ENCODE results near the gene CYP4F22.

CYP4F22 gene

DNA sequence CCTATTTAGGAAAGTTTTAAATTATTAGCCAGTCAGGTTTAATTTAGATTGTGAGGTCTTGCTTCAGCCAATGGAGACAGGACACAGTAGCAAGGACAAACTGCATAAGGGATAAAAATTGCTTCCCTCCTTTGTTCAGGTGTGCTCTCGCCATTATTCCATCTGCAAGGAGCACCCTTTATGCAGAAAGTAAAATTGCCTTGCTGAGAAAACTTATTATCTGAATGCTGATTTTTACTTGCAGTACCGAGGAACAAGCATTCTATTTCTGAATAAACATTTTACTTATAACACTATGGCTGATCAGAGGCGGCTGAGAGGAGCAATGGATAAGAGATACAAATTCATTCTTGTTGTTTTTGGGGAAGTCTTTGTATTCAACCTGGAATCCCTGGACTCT lies 8.0 kb downstream of the CYP4F22 start:
- TF ChIP-seq, protein P1, sequence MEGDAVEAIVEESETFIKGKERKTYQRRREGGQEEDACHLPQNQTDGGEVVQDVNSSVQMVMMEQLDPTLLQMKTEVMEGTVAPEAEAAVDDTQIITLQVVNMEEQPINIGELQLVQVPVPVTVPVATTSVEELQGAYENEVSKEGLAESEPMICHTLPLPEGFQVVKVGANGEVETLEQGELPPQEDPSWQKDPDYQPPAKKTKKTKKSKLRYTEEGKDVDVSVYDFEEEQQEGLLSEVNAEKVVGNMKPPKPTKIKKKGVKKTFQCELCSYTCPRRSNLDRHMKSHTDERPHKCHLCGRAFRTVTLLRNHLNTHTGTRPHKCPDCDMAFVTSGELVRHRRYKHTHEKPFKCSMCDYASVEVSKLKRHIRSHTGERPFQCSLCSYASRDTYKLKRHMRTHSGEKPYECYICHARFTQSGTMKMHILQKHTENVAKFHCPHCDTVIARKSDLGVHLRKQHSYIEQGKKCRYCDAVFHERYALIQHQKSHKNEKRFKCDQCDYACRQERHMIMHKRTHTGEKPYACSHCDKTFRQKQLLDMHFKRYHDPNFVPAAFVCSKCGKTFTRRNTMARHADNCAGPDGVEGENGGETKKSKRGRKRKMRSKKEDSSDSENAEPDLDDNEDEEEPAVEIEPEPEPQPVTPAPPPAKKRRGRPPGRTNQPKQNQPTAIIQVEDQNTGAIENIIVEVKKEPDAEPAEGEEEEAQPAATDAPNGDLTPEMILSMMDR (IDR thresholded peaks at IDR 0.05; ENCODE audit: low read depth, low read length): no peak
- H3K4me3 ChIP-seq (ENCODE audit: low read depth, low read length): no peak overlapping the region

DNA sequence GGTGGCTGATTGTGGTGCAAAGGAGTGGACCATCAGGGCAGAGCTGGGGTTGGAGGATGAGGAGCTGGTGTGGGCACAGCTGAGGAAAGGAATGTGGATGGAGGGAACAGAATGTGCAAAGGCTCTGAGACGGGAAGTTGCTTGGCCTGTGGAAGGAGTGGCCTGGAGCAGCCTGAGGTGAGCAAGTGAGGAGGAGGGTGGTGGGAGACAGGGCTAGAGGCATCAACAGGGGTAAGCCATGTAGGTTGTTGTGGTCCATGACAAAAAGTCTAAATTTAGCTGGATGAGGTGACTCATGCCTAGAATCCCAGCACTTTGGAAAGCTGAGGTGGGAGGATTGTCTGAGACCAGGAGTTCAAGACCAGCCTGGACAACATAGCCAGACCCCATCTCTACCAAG lies 9.5 kb downstream of the CYP4F22 start:
- TF ChIP-seq, protein P1 (IDR thresholded peaks at IDR 0.05; ENCODE audit: low read depth, low read length): no peak
- H3K4me3 ChIP-seq (ENCODE audit: low read depth, low read length): no peak overlapping the region

DNA sequence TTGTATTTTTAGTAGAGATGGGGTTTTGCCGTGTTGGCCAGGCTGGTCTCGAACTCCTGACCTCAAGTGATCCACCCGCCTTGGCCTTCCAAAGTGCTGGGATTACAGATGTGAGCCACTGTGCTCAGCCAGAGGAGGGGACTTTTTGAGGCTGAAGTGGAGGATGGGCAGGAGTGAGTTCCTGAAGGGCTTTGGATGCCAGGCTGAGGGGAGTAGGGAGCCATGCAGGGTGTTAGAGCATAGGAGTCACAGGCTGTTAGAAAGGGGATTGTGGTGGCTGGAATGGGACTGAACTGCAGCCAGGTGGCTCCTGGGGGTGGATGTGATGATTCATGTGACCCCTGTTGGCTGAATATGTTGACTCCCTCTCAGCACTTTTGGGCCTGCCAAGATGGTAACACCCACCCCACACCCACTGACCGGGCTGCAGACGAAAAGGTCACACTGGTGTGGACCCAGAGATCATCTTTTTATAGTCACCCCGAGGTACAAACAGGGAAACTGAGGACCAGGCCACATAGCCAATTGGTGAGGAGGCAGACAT lies 11.2 kb downstream of the CYP4F22 start:
- no peak overlapping the region for H3K4me3 ChIP-seq (ENCODE audit: low read depth, low read length)
- TF ChIP-seq, protein P1 (IDR thresholded peaks at IDR 0.05; ENCODE audit: low read depth, low read length): no peak

DNA sequence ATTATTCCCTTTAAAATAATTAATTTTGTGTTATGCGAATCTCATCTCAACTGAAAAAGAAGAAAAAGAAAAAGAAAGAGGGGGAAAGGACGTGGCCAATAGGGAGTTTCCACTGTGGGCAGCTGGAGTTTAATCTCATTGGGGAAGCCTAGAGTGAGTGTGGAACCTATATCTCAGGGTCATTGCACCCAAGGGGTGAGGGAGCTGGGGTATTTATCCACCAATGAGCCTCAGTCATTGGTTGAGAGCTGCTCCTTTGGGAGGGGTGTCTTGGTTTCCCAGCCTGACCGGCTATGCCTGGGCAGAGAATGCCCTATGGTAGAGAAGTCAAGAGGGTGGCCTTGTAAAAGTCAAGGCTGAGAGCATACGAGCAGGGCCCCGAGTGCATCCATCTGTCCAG lies 16.5 kb downstream of the CYP4F22 start:
- TF ChIP-seq, protein P1 (IDR thresholded peaks at IDR 0.05; ENCODE audit: low read depth, low read length): no peak
- no peak overlapping the region for H3K4me3 ChIP-seq (ENCODE audit: low read depth, low read length)

- no peak overlapping the region for H3K4me3 ChIP-seq (ENCODE audit: low read depth, low read length)
- TF ChIP-seq, protein P1 (IDR thresholded peaks at IDR 0.05; ENCODE audit: low read depth, low read length): no peak
These were observed 17.0 kb downstream of the CYP4F22 start for GRCh38 chr19:15525291-15525690.

DNA sequence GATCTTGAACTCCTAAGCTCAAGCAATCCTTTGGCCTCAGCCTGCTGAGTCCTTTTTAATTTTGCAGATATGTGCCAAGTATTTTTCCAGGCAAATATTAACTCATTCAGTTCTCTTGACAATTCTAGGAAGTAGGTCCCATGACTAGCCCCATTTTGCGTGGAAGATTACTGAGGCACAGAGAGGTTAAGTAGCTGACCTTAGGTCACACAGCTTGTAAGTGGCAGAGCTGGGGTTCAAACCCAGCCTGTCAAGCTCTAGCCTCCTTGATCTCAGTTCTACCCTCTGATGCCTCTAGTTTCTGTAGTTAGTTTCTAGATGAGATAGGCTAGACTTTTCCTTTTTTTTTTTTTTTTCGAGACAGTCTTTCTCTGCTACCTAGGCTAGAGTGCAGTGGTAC lies 18.1 kb downstream of the CYP4F22 start:
- TF ChIP-seq, protein P1 (IDR thresholded peaks at IDR 0.05; ENCODE audit: low read depth, low read length): no peak
- no peak overlapping the region for H3K4me3 ChIP-seq (ENCODE audit: low read depth, low read length)

DNA sequence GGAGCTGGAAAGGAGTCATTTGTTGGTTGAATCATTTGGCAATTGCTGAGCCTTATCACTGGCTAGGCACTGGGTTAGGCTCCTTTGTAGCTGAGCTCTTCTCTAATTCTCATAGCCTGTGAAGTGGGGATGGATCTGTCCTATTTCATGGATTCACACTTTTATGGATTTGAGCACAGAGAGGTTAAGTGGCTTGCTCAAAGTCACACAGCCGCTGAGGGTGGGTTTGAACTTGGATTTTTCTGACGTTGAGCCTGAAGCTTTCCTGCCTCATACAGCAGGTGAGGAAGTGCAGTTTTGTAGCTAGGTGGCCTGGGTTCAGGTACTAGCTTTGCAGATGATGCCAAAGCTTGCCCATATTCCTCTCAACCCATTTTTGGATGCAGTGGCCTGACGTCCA lies 19.4 kb downstream of the CYP4F22 start:
- no peak overlapping the region for H3K4me3 ChIP-seq (ENCODE audit: low read depth, low read length)
- TF ChIP-seq, protein P1 (IDR thresholded peaks at IDR 0.05; ENCODE audit: low read depth, low read length): no peak

Measured in WI38 (cell line).